Type B pancreatic cell (in vitro differentiated cells): Measurements from ENCODE around the gene SLC4A9. TPM values are rescaled to one million over a fixed set of nuclear protein-coding genes. Genes with fewer than 3 reads are reported as not detected.

ENCODE experiments used
- DNase-seq: peaks from one replicate; pipeline ENCODE4 v3.0.0; 2021; ENCODE audit warnings: mixed read lengths; ENCODE audit not compliant: unreplicated experiment; ENCODE audit errors: extremely low spot score
- H3K27ac Mint-ChIP-seq: 2 replicates; pipeline ENCODE4 v1.8.0; 2021; ENCODE audit warnings: mild to moderate bottlenecking, mixed read lengths
- H3K27me3 Mint-ChIP-seq: 2 replicates; pipeline ENCODE4 v1.8.0; 2021; ENCODE audit warnings: mixed read lengths
- H3K36me3 Mint-ChIP-seq: 2 replicates; pipeline ENCODE4 v1.8.0; 2021; ENCODE audit warnings: mixed read lengths
- H3K4me1 Mint-ChIP-seq: one replicate; pipeline ENCODE4 v1.8.0; 2021; ENCODE audit warnings: mixed read lengths; ENCODE audit not compliant: unreplicated experiment
- H3K4me3 Mint-ChIP-seq: 2 replicates; pipeline ENCODE4 v1.8.0; 2021; ENCODE audit warnings: mild to moderate bottlenecking, mixed read lengths
- H3K9me3 Mint-ChIP-seq: 2 replicates; pipeline ENCODE4 v1.8.0; 2021; ENCODE audit warnings: mixed read lengths
- CTCF ChIP-seq: fragments of 200-600 bp; sonication (generic); conservative IDR thresholded peaks from 2 replicates; pipeline ENCODE4 v1.5.0; 2021; ENCODE audit warnings: antibody characterized with exemption, mild to moderate bottlenecking
- total RNA-seq: library from RNA; stranded (reverse); gene quantifications from 2 replicates; pipeline ENCODE4 v1.2.1, GENCODE V29; 2021; ENCODE audit warnings: low replicate concordance

SLC4A9 gene
- total RNA-seq, 1 donor from 2014 or later: not detected

- Mint-ChIP-seq H3K9me3 (no peaks in the 10 kb centered on the region), H3K27me3 (no peaks in the 10 kb centered on the region), H3K4me3 (no peak overlapping the region), H3K36me3 (no peaks in the 10 kb centered on the region), H3K4me1 (peaks cover 16% of the 10 kb centered on the region), H3K27ac (no peak overlapping the region)
- no peak for DNase-seq
- no peak for TF ChIP-seq CTCF
These were observed 35.9 kb upstream of the SLC4A9 start for GRCh38 chr5:140324041-140324600.

GRCh38 chr5:140324617-140325241 is 35.3 kb upstream of the SLC4A9 start:
- Mint-ChIP-seq H3K4me3 (no peak overlapping the region), H3K9me3 (no peaks in the 10 kb centered on the region), H3K27me3 (no peaks in the 10 kb centered on the region), H3K27ac (no peak overlapping the region), H3K4me1 (peaks cover 21% of the 10 kb centered on the region), H3K36me3 (no peaks in the 10 kb centered on the region)
- no peak for TF ChIP-seq CTCF
- no peak for DNase-seq

- Mint-ChIP-seq H3K4me3 (no peak overlapping the region), H3K4me1 (peaks cover 22% of the 10 kb centered on the region), H3K27ac (no peak overlapping the region), H3K27me3 (no peaks in the 10 kb centered on the region), H3K36me3 (no peaks in the 10 kb centered on the region), H3K9me3 (no peaks in the 10 kb centered on the region)
- TF ChIP-seq CTCF: no peak
- DNase-seq: no peak
These were observed 34.5 kb upstream of the SLC4A9 start for GRCh38 chr5:140325486-140325885.

- Mint-ChIP-seq H3K27me3 (no peaks in the 10 kb centered on the region), H3K36me3 (no peaks in the 10 kb centered on the region), H3K4me1 (peaks cover 22% of the 10 kb centered on the region), H3K9me3 (no peaks in the 10 kb centered on the region), H3K4me3 (no peak overlapping the region), H3K27ac (no peak overlapping the region)
- no peak for TF ChIP-seq CTCF
- DNase-seq: no peak
These were observed 32.4 kb upstream of the SLC4A9 start for GRCh38 chr5:140327589-140327988.

GRCh38 chr5:140328036-140328764 is 31.8 kb upstream of the SLC4A9 start:
- no peak overlapping the region for H3K27ac Mint-ChIP-seq
- no peaks in the 10 kb centered on the region for H3K27me3 Mint-ChIP-seq
- no peak overlapping the region for H3K4me3 Mint-ChIP-seq

More at GRCh38 chr5:140328036-140328764, 31.8 kb upstream of the SLC4A9 start:
- H3K36me3 Mint-ChIP-seq: no peaks in the 10 kb centered on the region
- peaks cover 22% of the 10 kb centered on the region for H3K4me1 Mint-ChIP-seq
- DNase-seq: no peak
- no peaks in the 10 kb centered on the region for H3K9me3 Mint-ChIP-seq
- TF ChIP-seq CTCF: no peak
